ENCODE results near the gene MIA.
"Not testable (repeated sequence)": the region's sequence is repeated elsewhere in the genome, so short reads cannot be mapped to it uniquely, and the experiment has no call there.

Gene MIA

GRCh38 chr19:40777937-40778705 lies 2.8 kb downstream of the MIA start, which contains the start of gene RAB4B:
Gene RAB4B, plus strand, starts transcription at chr19:40778247. Its CDS starts 129 bp downstream, at chr19:40778376.
- DNase-seq (ENCODE audit: low read depth in 2 of 3, low spot score in 2 of 3): peak; percentile 95 to 100 (median 97)

- no peak for DNase-seq (ENCODE audit: low read depth in 2 of 3, low spot score in 2 of 3)
These were observed 3.5 kb downstream of the MIA start for GRCh38 chr19:40778706-40779284.

GRCh38 chr19:40780582-40780981 lies 5.3 kb downstream of the MIA start:
- DNase-seq (ENCODE audit: low read depth in 2 of 3, low spot score in 2 of 3): no peak

GRCh38 chr19:40781140-40781539 lies 5.8 kb downstream of the MIA start:
- no peak for DNase-seq (ENCODE audit: low read depth in 2 of 3, low spot score in 2 of 3)

GRCh38 chr19:40783711-40784110 lies 8.4 kb downstream of the MIA start:
- DNase-seq (ENCODE audit: low read depth in 2 of 3, low spot score in 2 of 3): no peak

- not testable (repeated sequence) for DNase-seq (ENCODE audit: low read depth in 2 of 3, low spot score in 2 of 3)
These were observed 8.8 kb downstream of the MIA start for GRCh38 chr19:40784146-40784545.

- no peak for DNase-seq (ENCODE audit: low read depth in 2 of 3, low spot score in 2 of 3)
These were observed 10.2 kb downstream of the MIA start for GRCh38 chr19:40785526-40785925.

- no peak for DNase-seq (ENCODE audit: low read depth in 2 of 3, low spot score in 2 of 3)
These were observed 11.0 kb downstream of the MIA start for GRCh38 chr19:40786060-40787037.

GRCh38 chr19:40791349-40791748 lies 16.0 kb downstream of the MIA start:
- no peak for DNase-seq (ENCODE audit: low read depth in 2 of 3, low spot score in 2 of 3)

GRCh38 chr19:40791996-40792395 lies 16.7 kb downstream of the MIA start:
- DNase-seq (ENCODE audit: low read depth in 2 of 3, low spot score in 2 of 3): no peak

GRCh38 chr19:40797166-40797962 lies 22.0 kb downstream of the MIA start:
- DNase-seq (ENCODE audit: low read depth in 2 of 3, low spot score in 2 of 3): no peak

- no peak for DNase-seq (ENCODE audit: low read depth in 2 of 3, low spot score in 2 of 3)
These were observed 22.8 kb downstream of the MIA start for GRCh38 chr19:40797963-40798682.

- DNase-seq (ENCODE audit: low read depth in 2 of 3, low spot score in 2 of 3): peak; percentile 98 to 100 (median 99)
These were observed 23.6 kb downstream of the MIA start, which contains the start of gene EGLN2 for GRCh38 chr19:40798683-40799557. Gene EGLN2, plus strand, starts transcription at chr19:40799191. Its CDS starts 1,382 bp downstream, at chr19:40800573.

- DNase-seq (ENCODE audit: low read depth in 2 of 3, low spot score in 2 of 3): no peak
These were observed 24.4 kb downstream of the MIA start for GRCh38 chr19:40799558-40800338.

- DNase-seq (ENCODE audit: low read depth in 2 of 3, low spot score in 2 of 3): no peak
These were observed 25.1 kb downstream of the MIA start for GRCh38 chr19:40800339-40800996.

- no peak for DNase-seq (ENCODE audit: low read depth in 2 of 3, low spot score in 2 of 3)
These were observed 25.7 kb downstream of the MIA start for GRCh38 chr19:40800997-40801377.

GRCh38 chr19:40801426-40802299 lies 26.3 kb downstream of the MIA start:
- no peak for DNase-seq (ENCODE audit: low read depth in 2 of 3, low spot score in 2 of 3)

Data from activated CD8-positive, alpha-beta memory T cell treated with anti-CD3 and anti-CD28 coated beads for 48 hours (primary cell).